LNCAP (cell line): ENCODE results near the gene PSMA8.

ENCODE experiments used
- CTCF ChIP-seq: fragments of 450-650 bp; IDR thresholded peaks from 2 replicates; pipeline ENCODE4 v1.5.1; 2017; ENCODE audit warnings: mild to moderate bottlenecking

Gene PSMA8

GRCh38 chr18:26208977-26209376 lies 75.3 kb downstream of the PSMA8 start:
- TF ChIP-seq CTCF: no peak

GRCh38 chr18:26210147-26210546 lies 76.5 kb downstream of the PSMA8 start:
- TF ChIP-seq CTCF: no peak

- no peak for TF ChIP-seq CTCF
Observed at GRCh38 chr18:26215247-26215970, 81.7 kb downstream of the PSMA8 start.

- no peak for TF ChIP-seq CTCF
Observed at GRCh38 chr18:26225022-26225693, 91.5 kb downstream of the PSMA8 start.

- no peak for TF ChIP-seq CTCF
Observed at GRCh38 chr18:26225915-26226228, 92.2 kb downstream of the PSMA8 start.

GRCh38 chr18:26226229-26227050 lies 92.8 kb downstream of the PSMA8 start, which contains the start of gene TAF4B:
Gene TAF4B, plus strand, starts transcription at chr18:26226445. Its CDS starts 489 bp downstream, at chr18:26226934.
- TF ChIP-seq CTCF: no peak

GRCh38 chr18:26227051-26227670 lies 93.5 kb downstream of the PSMA8 start:
- TF ChIP-seq CTCF: no peak
